ENCODE data around the gene SPRR4.

SPRR4 gene

GRCh38 chr1:152982076-152982475 is 11.6 kb downstream of the SPRR4 start:
- H3K36me3 ChIP-seq (ENCODE audit: control insufficient read depth, insufficient read depth, low read length), result no peaks in the 10 kb centered on the region
- no peak overlapping the region for H3K27ac ChIP-seq (ENCODE audit: insufficient read depth, low read depth, low read length, poor library complexity, severe bottlenecking)
- H3K4me1 ChIP-seq (ENCODE audit: control insufficient read depth, insufficient read depth, low read length), result no peaks in the 10 kb centered on the region
- H3K27me3 ChIP-seq (ENCODE audit: control insufficient read depth, insufficient read depth, low read length, poor library complexity, severe bottlenecking), result no peaks in the 10 kb centered on the region
- no peak overlapping the region for H3K4me3 ChIP-seq (ENCODE audit: insufficient read depth, low read depth, low read length)
- WGBS, 2 experiments, result 83 to 90% methylated on average over 4 of the region's 4 CpGs
- no peaks in the 10 kb centered on the region for H3K9me3 ChIP-seq (ENCODE audit: control insufficient read depth, low read length)

DNA sequence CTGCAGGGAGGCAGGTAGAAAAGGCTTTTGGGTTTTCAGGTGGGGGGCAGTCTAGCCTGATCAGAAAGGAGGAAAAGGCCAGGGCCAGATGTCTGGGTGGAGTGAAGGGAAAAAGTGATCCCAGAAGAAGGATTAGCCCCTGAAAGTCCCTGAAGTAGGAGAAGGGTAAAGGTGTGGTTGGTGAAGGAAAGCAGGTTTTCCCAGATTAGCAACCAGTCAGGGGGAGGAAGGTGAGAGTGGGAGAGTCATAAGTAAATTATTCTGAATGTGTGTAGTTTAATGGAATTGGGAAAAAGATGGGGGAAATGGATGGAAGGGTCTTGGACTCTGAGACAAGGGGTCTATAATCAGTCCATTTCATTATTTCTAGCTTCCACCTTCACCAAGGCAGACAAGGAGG is 12.8 kb downstream of the SPRR4 start:
- no peaks in the 10 kb centered on the region for H3K4me1 ChIP-seq (ENCODE audit: control insufficient read depth, insufficient read depth, low read length)
- no peaks in the 10 kb centered on the region for H3K9me3 ChIP-seq (ENCODE audit: control insufficient read depth, low read length)
- H3K4me3 ChIP-seq (ENCODE audit: insufficient read depth, low read depth, low read length), result no peak overlapping the region
- no peaks in the 10 kb centered on the region for H3K36me3 ChIP-seq (ENCODE audit: control insufficient read depth, insufficient read depth, low read length)
- H3K27ac ChIP-seq (ENCODE audit: insufficient read depth, low read depth, low read length, poor library complexity, severe bottlenecking), result no peak overlapping the region
- no peaks in the 10 kb centered on the region for H3K27me3 ChIP-seq (ENCODE audit: control insufficient read depth, insufficient read depth, low read length, poor library complexity, severe bottlenecking)

- Histone ChIP-seq H3K27ac (ENCODE audit: insufficient read depth, low read depth, low read length, poor library complexity, severe bottlenecking) (no peak within 1 kb of the TSS), H3K36me3 (ENCODE audit: control insufficient read depth, insufficient read depth, low read length) (no peaks in the 10 kb centered on the region), H3K27me3 (ENCODE audit: control insufficient read depth, insufficient read depth, low read length, poor library complexity, severe bottlenecking) (no peaks in the 10 kb centered on the region), H3K4me3 (ENCODE audit: insufficient read depth, low read depth, low read length) (no peak within 1 kb of the TSS), H3K4me1 (ENCODE audit: control insufficient read depth, insufficient read depth, low read length) (no peaks in the 10 kb centered on the region), H3K9me3 (ENCODE audit: control insufficient read depth, low read length) (no peaks in the 10 kb centered on the region)
- WGBS, 2 experiments, result 90 to 91% methylated on average over 3 of the region's 3 CpGs
Observed at GRCh38 chr1:152983743-152984142, 13.3 kb downstream of the SPRR4 start, which contains the start of gene SPRR1A. TSS of gene SPRR1A (plus strand) at chr1:152984081. CDS start at chr1:152985231, 1,150 bp downstream.

- Histone ChIP-seq H3K27ac (ENCODE audit: insufficient read depth, low read depth, low read length, poor library complexity, severe bottlenecking) (no peak overlapping the region), H3K27me3 (ENCODE audit: control insufficient read depth, insufficient read depth, low read length, poor library complexity, severe bottlenecking) (no peaks in the 10 kb centered on the region), H3K9me3 (ENCODE audit: control insufficient read depth, low read length) (no peaks in the 10 kb centered on the region), H3K36me3 (ENCODE audit: control insufficient read depth, insufficient read depth, low read length) (no peaks in the 10 kb centered on the region), H3K4me1 (ENCODE audit: control insufficient read depth, insufficient read depth, low read length) (no peaks in the 10 kb centered on the region), H3K4me3 (ENCODE audit: insufficient read depth, low read depth, low read length) (no peak overlapping the region)
- 75 to 88% methylated on average over 2 of the region's 2 CpGs for WGBS, 2 experiments
Observed at GRCh38 chr1:152986578-152986977, 16.1 kb downstream of the SPRR4 start.

GRCh38 chr1:152993186-152993585 is 22.7 kb downstream of the SPRR4 start:
- H3K27ac ChIP-seq (ENCODE audit: insufficient read depth, low read depth, low read length, poor library complexity, severe bottlenecking), result no peak overlapping the region
- WGBS, 2 experiments, result 78% methylated on average over 6 of the region's 6 CpGs
- no peaks in the 10 kb centered on the region for H3K36me3 ChIP-seq (ENCODE audit: control insufficient read depth, insufficient read depth, low read length)
- H3K4me1 ChIP-seq (ENCODE audit: control insufficient read depth, insufficient read depth, low read length), result no peaks in the 10 kb centered on the region
- H3K4me3 ChIP-seq (ENCODE audit: insufficient read depth, low read depth, low read length), result no peak overlapping the region
- no peaks in the 10 kb centered on the region for H3K27me3 ChIP-seq (ENCODE audit: control insufficient read depth, insufficient read depth, low read length, poor library complexity, severe bottlenecking)
- H3K9me3 ChIP-seq (ENCODE audit: control insufficient read depth, low read length), result no peaks in the 10 kb centered on the region

GRCh38 chr1:152995842-152996241 is 25.4 kb downstream of the SPRR4 start:
- H3K27me3 ChIP-seq (ENCODE audit: control insufficient read depth, insufficient read depth, low read length, poor library complexity, severe bottlenecking), result no peaks in the 10 kb centered on the region
- H3K4me3 ChIP-seq (ENCODE audit: insufficient read depth, low read depth, low read length), result no peak overlapping the region
- H3K36me3 ChIP-seq (ENCODE audit: control insufficient read depth, insufficient read depth, low read length), result no peaks in the 10 kb centered on the region
- no peaks in the 10 kb centered on the region for H3K4me1 ChIP-seq (ENCODE audit: control insufficient read depth, insufficient read depth, low read length)
- H3K27ac ChIP-seq (ENCODE audit: insufficient read depth, low read depth, low read length, poor library complexity, severe bottlenecking), result no peak overlapping the region
- WGBS, 2 experiments, result no CpG with 5 or more reads among the region's 1 CpG
- H3K9me3 ChIP-seq (ENCODE audit: control insufficient read depth, low read length), result no peaks in the 10 kb centered on the region

DNA sequence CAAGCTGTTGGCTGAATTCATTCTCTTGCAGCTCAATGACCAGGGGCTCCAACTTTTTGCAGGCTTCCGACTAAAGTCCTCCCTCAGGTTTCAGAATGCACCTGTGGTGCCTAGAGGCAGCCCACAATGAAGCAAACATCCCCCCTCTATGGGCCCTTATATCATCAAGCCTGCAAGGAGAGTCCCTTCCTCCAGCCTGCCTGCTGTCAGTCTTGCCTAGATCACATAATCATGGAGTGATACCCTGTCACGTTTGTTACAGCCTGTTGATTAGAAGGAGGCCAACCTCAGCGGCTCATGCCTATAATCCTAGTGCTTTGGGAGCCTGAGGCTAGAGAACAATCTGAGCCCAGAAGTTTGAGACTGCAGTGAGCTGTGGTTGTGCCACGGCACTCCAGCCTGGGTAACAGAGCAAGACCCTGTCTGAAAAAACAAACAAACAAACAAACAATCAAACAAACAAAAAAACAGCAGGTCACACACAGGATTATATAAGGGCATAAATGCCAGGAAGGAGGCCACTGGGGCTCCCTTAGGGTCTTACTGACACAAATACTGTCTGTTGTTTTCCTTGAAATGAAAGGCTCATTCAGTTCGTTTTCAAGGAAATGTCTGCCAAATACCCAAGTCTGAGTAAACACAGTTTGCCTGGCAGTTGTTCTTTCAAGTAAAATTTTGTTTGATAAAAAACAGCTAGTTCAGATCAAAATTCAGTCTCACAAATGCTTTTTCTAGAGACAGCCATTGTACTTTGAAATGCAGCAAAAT is 26.4 kb downstream of the SPRR4 start:
- Histone ChIP-seq H3K4me3 (ENCODE audit: insufficient read depth, low read depth, low read length) (no peak overlapping the region), H3K36me3 (ENCODE audit: control insufficient read depth, insufficient read depth, low read length) (no peaks in the 10 kb centered on the region), H3K27me3 (ENCODE audit: control insufficient read depth, insufficient read depth, low read length, poor library complexity, severe bottlenecking) (no peaks in the 10 kb centered on the region), H3K27ac (ENCODE audit: insufficient read depth, low read depth, low read length, poor library complexity, severe bottlenecking) (no peak overlapping the region), H3K4me1 (ENCODE audit: control insufficient read depth, insufficient read depth, low read length) (no peaks in the 10 kb centered on the region), H3K9me3 (ENCODE audit: control insufficient read depth, low read length) (no peaks in the 10 kb centered on the region)
- 45 to 47% methylated on average over 5 of the region's 5 CpGs for WGBS, 2 experiments

DNA sequence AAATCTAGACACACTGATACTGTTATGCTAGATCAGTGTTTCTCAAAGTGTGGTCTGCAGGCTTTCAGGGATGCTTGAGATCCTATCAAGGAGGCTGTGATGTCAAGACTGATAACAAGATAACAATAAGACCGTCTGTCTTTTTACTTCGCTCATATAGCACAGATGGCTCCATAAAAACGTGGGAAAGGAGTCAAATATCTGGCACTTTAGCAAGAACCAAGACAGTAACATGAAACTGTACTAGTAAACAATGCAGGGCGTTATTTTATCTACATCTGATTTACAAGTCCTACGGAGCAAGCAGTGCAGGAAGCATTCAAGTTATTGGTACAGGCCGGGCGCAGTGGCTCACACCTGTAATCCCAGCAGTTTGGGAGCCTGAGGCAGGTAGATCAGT is 27.5 kb downstream of the SPRR4 start:
- Histone ChIP-seq H3K9me3 (ENCODE audit: control insufficient read depth, low read length) (no peaks in the 10 kb centered on the region), H3K4me1 (ENCODE audit: control insufficient read depth, insufficient read depth, low read length) (no peaks in the 10 kb centered on the region), H3K27me3 (ENCODE audit: control insufficient read depth, insufficient read depth, low read length, poor library complexity, severe bottlenecking) (no peaks in the 10 kb centered on the region), H3K27ac (ENCODE audit: insufficient read depth, low read depth, low read length, poor library complexity, severe bottlenecking) (no peak overlapping the region), H3K4me3 (ENCODE audit: insufficient read depth, low read depth, low read length) (no peak overlapping the region), H3K36me3 (ENCODE audit: control insufficient read depth, insufficient read depth, low read length) (no peaks in the 10 kb centered on the region)
- WGBS, 2 experiments, result 69% methylated on average over 7 of the region's 7 CpGs

DNA sequence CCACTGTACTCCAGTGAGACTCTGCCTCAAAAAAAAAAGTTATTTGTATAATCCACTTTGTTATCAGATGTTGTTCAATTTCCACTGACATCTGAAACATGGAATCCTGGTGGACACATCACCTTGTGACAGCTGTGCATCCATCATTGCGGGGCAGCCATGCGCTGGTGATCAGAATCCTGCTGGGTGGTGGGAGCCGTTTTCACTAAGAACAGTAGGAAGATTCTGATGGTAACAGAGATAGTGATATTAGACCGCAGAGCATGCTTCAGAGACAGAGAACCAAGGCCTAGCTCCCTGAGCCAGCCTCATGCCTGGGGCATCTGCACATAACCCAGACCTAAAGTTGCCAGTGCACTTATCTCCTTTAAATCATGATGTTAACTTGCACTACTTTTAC is 28.0 kb downstream of the SPRR4 start:
- Histone ChIP-seq H3K27me3 (ENCODE audit: control insufficient read depth, insufficient read depth, low read length, poor library complexity, severe bottlenecking) (no peaks in the 10 kb centered on the region), H3K4me3 (ENCODE audit: insufficient read depth, low read depth, low read length) (no peak overlapping the region), H3K4me1 (ENCODE audit: control insufficient read depth, insufficient read depth, low read length) (no peaks in the 10 kb centered on the region), H3K9me3 (ENCODE audit: control insufficient read depth, low read length) (no peaks in the 10 kb centered on the region), H3K36me3 (ENCODE audit: control insufficient read depth, insufficient read depth, low read length) (no peaks in the 10 kb centered on the region), H3K27ac (ENCODE audit: insufficient read depth, low read depth, low read length, poor library complexity, severe bottlenecking) (no peak overlapping the region)
- 92% methylated on average over 4 of the region's 4 CpGs for WGBS, 2 experiments

- Histone ChIP-seq H3K36me3 (ENCODE audit: control insufficient read depth, insufficient read depth, low read length) (no peaks in the 10 kb centered on the region), H3K4me3 (ENCODE audit: insufficient read depth, low read depth, low read length) (no peak overlapping the region), H3K27me3 (ENCODE audit: control insufficient read depth, insufficient read depth, low read length, poor library complexity, severe bottlenecking) (no peaks in the 10 kb centered on the region), H3K4me1 (ENCODE audit: control insufficient read depth, insufficient read depth, low read length) (no peaks in the 10 kb centered on the region), H3K9me3 (ENCODE audit: control insufficient read depth, low read length) (no peaks in the 10 kb centered on the region), H3K27ac (ENCODE audit: insufficient read depth, low read depth, low read length, poor library complexity, severe bottlenecking) (no peak overlapping the region)
- 76 to 81% methylated on average over 6 of the region's 6 CpGs for WGBS, 2 experiments
Observed at GRCh38 chr1:152999818-153000217, 29.4 kb downstream of the SPRR4 start.

Data from ectodermal cell (in vitro differentiated cells).